OCI-LY1 (cell line): ENCODE data around the gene ADAMTS15.

ENCODE experiments used
- H2AFZ ChIP-seq: fragments of 200-600 bp; sonication (generic), shearing (Covaris generic); 2 replicates; pipeline ENCODE4 v1.6.0; 2014; ENCODE audit warnings: antibody characterized with exemption, mild to moderate bottlenecking, low read length
- H3F3A ChIP-seq: fragments of 200-600 bp; sonication (generic), shearing (Covaris generic); 2 replicates; pipeline ENCODE4 v1.6.0; 2014; ENCODE audit warnings: mild to moderate bottlenecking, antibody characterized with exemption, low read length, moderate library complexity; ENCODE audit not compliant: insufficient read depth
- H3K27ac ChIP-seq: fragments of 200-600 bp; sonication (generic); 2 replicates; pipeline ENCODE4 v1.5.1; 2014; ENCODE audit warnings: low read length, mixed run types, mild to moderate bottlenecking, low read depth; ENCODE audit not compliant: poor library complexity, severe bottlenecking
- H3K27me3 ChIP-seq: fragments of 200-600 bp; sonication (generic); 2 replicates; pipeline ENCODE4 v1.6.0; 2014; ENCODE audit warnings: antibody characterized with exemption, mild to moderate bottlenecking, low read length, moderate library complexity; ENCODE audit not compliant: insufficient read depth
- H3K36me3 ChIP-seq: fragments of 200-600 bp; sonication (generic); 2 replicates; pipeline ENCODE4 v1.6.1; 2014; ENCODE audit warnings: mild to moderate bottlenecking, antibody characterized with exemption, low read length, moderate library complexity, mixed read lengths; ENCODE audit not compliant: insufficient read depth
- H3K4me1 ChIP-seq: fragments of 200-600 bp; sonication (generic); 2 replicates; pipeline ENCODE4 v1.5.1; 2014; ENCODE audit warnings: mild to moderate bottlenecking, low read length, moderate library complexity; ENCODE audit not compliant: insufficient read depth, severe bottlenecking
- H3K4me2 ChIP-seq: fragments of 200-600 bp; sonication (generic), shearing (Covaris generic); 2 replicates; pipeline ENCODE4 v1.6.1; 2014; ENCODE audit warnings: low read length
- H3K4me3 ChIP-seq: fragments of 200-600 bp; sonication (generic); 2 replicates; pipeline ENCODE4 v1.5.1; 2014; ENCODE audit warnings: low read length, low read depth, mild to moderate bottlenecking, mixed read lengths; ENCODE audit not compliant: poor library complexity, severe bottlenecking
- H3K79me2 ChIP-seq: fragments of 200-600 bp; shearing (Covaris generic); 2 replicates; pipeline ENCODE4 v1.6.1; 2016; ENCODE audit warnings: mixed run types, low read length, mixed read lengths; ENCODE audit not compliant: insufficient read depth
- H3K9ac ChIP-seq: fragments of 200-600 bp; sonication (generic), shearing (Covaris generic); 2 replicates; pipeline ENCODE4 v1.6.1; 2014; ENCODE audit warnings: mild to moderate bottlenecking, low read length, mixed read lengths
- H3K9me2 ChIP-seq: fragments of 200-600 bp; sonication (generic), shearing (Covaris generic); 2 replicates; pipeline ENCODE4 v1.6.1; 2014; ENCODE audit warnings: low read depth, mild to moderate bottlenecking, low read length, mixed read lengths
- H3K9me3 ChIP-seq: fragments of 200-600 bp; shearing (Covaris generic); 2 replicates; pipeline ENCODE4 v1.6.1; 2014; ENCODE audit warnings: low read length, mixed read lengths
- H4K20me1 ChIP-seq: fragments of 200-600 bp; sonication (generic), shearing (Covaris generic); 2 replicates; pipeline ENCODE4 v1.6.0; 2016; ENCODE audit warnings: mild to moderate bottlenecking, low read length; ENCODE audit not compliant: insufficient read depth
- CTCF ChIP-seq: fragments of 200-600 bp; sonication (generic), shearing (Covaris generic); IDR thresholded peaks from 2 replicates; pipeline ENCODE4 v1.5.1; 2017; ENCODE audit warnings: mild to moderate bottlenecking, antibody characterized with exemption, low read length, moderate library complexity, mixed read lengths
- EZH2 ChIP-seq: fragments of 200-600 bp; sonication (generic), shearing (Covaris generic); IDR thresholded peaks from 2 replicates; pipeline ENCODE4 v1.8.0; 2017; ENCODE audit warnings: borderline replicate concordance, mixed run types, mild to moderate bottlenecking, antibody characterized with exemption, low read length, moderate library complexity, mixed read lengths

ADAMTS15 gene

GRCh38 chr11:130448039-130448415, 418 bp upstream of the ADAMTS15 start:
- Histone ChIP-seq H3K4me1 (no peaks in the 10 kb centered on the region), H3K4me2 (no peak overlapping the region), H3K4me3 (no peak overlapping the region), H4K20me1 (no peaks in the 10 kb centered on the region), H2AFZ (no peak overlapping the region), H3K9me2 (no peaks in the 10 kb centered on the region), H3K9ac (no peak overlapping the region), H3F3A (no peaks in the 10 kb centered on the region), H3K9me3 (no peaks in the 10 kb centered on the region), H3K27me3 (no peaks in the 10 kb centered on the region), H3K36me3 (no peaks in the 10 kb centered on the region), H3K79me2 (no peaks in the 10 kb centered on the region), H3K27ac (no peak overlapping the region)
- TF ChIP-seq CTCF (no peak), EZH2 (no peak)

GRCh38 chr11:130449310-130449990, 1.0 kb downstream of the ADAMTS15 start:
- Histone ChIP-seq H4K20me1 (no peaks in the 10 kb centered on the region), H3K27ac (no peak overlapping the region), H3K27me3 (no peaks in the 10 kb centered on the region), H3K4me1 (no peaks in the 10 kb centered on the region), H3K4me3 (no peak overlapping the region), H3F3A (no peaks in the 10 kb centered on the region), H3K9me2 (no peaks in the 10 kb centered on the region), H3K36me3 (no peaks in the 10 kb centered on the region), H2AFZ (no peak overlapping the region), H3K79me2 (no peaks in the 10 kb centered on the region), H3K4me2 (no peak overlapping the region), H3K9ac (no peak overlapping the region), H3K9me3 (no peaks in the 10 kb centered on the region)
- no peak for TF ChIP-seq EZH2
- TF ChIP-seq CTCF: no peak

- Histone ChIP-seq H3K9ac (no peak overlapping the region), H3K4me1 (no peaks in the 10 kb centered on the region), H3F3A (no peaks in the 10 kb centered on the region), H4K20me1 (no peaks in the 10 kb centered on the region), H2AFZ (no peak overlapping the region), H3K4me3 (no peak overlapping the region), H3K27me3 (no peaks in the 10 kb centered on the region), H3K9me3 (no peaks in the 10 kb centered on the region), H3K4me2 (no peak overlapping the region), H3K79me2 (no peaks in the 10 kb centered on the region), H3K27ac (no peak overlapping the region), H3K36me3 (no peaks in the 10 kb centered on the region), H3K9me2 (no peaks in the 10 kb centered on the region)
- TF ChIP-seq CTCF: no peak
- no peak for TF ChIP-seq EZH2
Observed at GRCh38 chr11:130449996-130450769, 1.7 kb downstream of the ADAMTS15 start.
